ENCODE results near the gene PTPRG. TPM values are rescaled to one million over a fixed set of nuclear protein-coding genes. Genes with fewer than 3 reads are reported as not detected.

Gene PTPRG
- total RNA-seq, 1 experiment from 2014 or later, result 69.3 TPM

GRCh38 chr3:61657689-61658088 lies 96.3 kb downstream of the PTPRG start:
- Histone ChIP-seq H2BK5ac (ENCODE audit: insufficient read length, low read length) (no peak overlapping the region), H3K79me1 (ENCODE audit: insufficient read depth, low read depth, low read length, poor library complexity, severe bottlenecking) (peaks cover 20% of the 10 kb centered on the region), H3K27me3 (ENCODE audit: insufficient read depth, low read length) (no peaks in the 10 kb centered on the region), H3K18ac (ENCODE audit: insufficient read length, low read depth, low read length) (no peak overlapping the region), H3T11ph (ENCODE audit: low read length) (no peak overlapping the region), H2BK15ac (ENCODE audit: low read depth, low read length) (no peak overlapping the region), H4K91ac (ENCODE audit: insufficient read length, low read depth, low read length) (no peak overlapping the region), H2BK20ac (ENCODE audit: low read depth, low read length, poor library complexity, severe bottlenecking) (no peak overlapping the region), H4K8ac (replicated peaks; ENCODE audit: insufficient read length, low read depth, low read length) (no peak overlapping the region), H3K79me2 (ENCODE audit: insufficient read depth, low read length) (peaks cover 44% of the 10 kb centered on the region), H3K23me2 (ENCODE audit: insufficient read length, low read depth, low read length, poor library complexity, severe bottlenecking) (no peaks in the 10 kb centered on the region), H3K4me1 (ENCODE audit: insufficient read depth, low read length) (peaks cover 13% of the 10 kb centered on the region; the same call in 1 of the 2 replicates), H2AFZ (ENCODE audit: low read length) (no peak overlapping the region), H4K5ac (ENCODE audit: insufficient read length, low read depth, low read length) (no peak overlapping the region), H3K14ac (ENCODE audit: insufficient read depth, low read length) (no peak overlapping the region), H3K4me2 (ENCODE audit: insufficient read depth, insufficient read length, low read length) (no peak overlapping the region), H2AK5ac (ENCODE audit: insufficient read length, low read length) (no peak overlapping the region), H4K20me1 (ENCODE audit: control insufficient read depth, insufficient read depth, insufficient read length) (peaks cover under 1% of the 10 kb centered on the region), H3K56ac (ENCODE audit: insufficient read length, low read depth, low read length) (no peak overlapping the region), H3K4ac (ENCODE audit: low read depth, low read length) (no peak overlapping the region), H3K9ac (ENCODE audit: extremely low read depth, insufficient read length, low read length) (no peak overlapping the region), H2BK120ac (ENCODE audit: low read depth, low read length, poor library complexity, severe bottlenecking) (no peak overlapping the region), H3K23ac (ENCODE audit: insufficient read length, low read depth, low read length) (no peak overlapping the region), H3K9me3 (ENCODE audit: control insufficient read depth, low read depth, low read length) (no peaks in the 10 kb centered on the region), H2BK12ac (ENCODE audit: insufficient read length, low read depth, low read length) (no peak overlapping the region), H3K27ac (ENCODE audit: insufficient read length, low read depth, low read length) (no peak overlapping the region)
- TF ChIP-seq CTCF (conservative IDR thresholded peaks at IDR 0.05), result no peak
- H3K4me3 Mint-ChIP-seq, result no peak overlapping the region
- no peak for DNase-seq
- no CpG with 5 or more reads among the region's 4 CpGs for WGBS (ENCODE audit: extremely low coverage, insufficient read length, low lambda C conversion rate)
- H3K36me3 Mint-ChIP-seq (ENCODE audit: insufficient read depth in 1 of 3, low read depth in 3 of 3), result peaks cover 2 to 22% (median 5%) of the 10 kb centered on the region in 3 experiments; a peak in 5 of 7 replicates
- H3K9me3 Mint-ChIP-seq, result no peaks in the 10 kb centered on the region
- peaks cover 30 to 46% of the 10 kb centered on the region in 2 experiments for H3K4me1 Mint-ChIP-seq
- H3K27me3 Mint-ChIP-seq (ENCODE audit: low read depth), result no peaks in the 10 kb centered on the region
- H3K27ac Mint-ChIP-seq, result no peak overlapping the region
